Esophagus muscularis mucosa (tissue), 4 donors: ENCODE results near the gene ENO3. TPM values are rescaled to one million over a fixed set of nuclear protein-coding genes. Genes with fewer than 3 reads are reported as not detected.

Experiments used
- DNase-seq: peaks from one replicate; pipeline ENCODE4 v3.0.0-alpha.2; 2017; ENCODE audit errors: extremely low spot score
- H3K27ac ChIP-seq, 4 donors: fragments of 200-600 bp; sonication (generic); replicated peaks in 1 of 4; 1 replicate in 3 of 4; 2 replicates in 1 of 4; pipeline ENCODE4 v1.5.1; 2016 to 2019; ENCODE audit warnings: mild to moderate bottlenecking in 1 of 4
- H3K27me3 ChIP-seq, 4 donors: fragments of 200-600 bp; sonication (generic); one replicate each; pipeline versions ENCODE4 v1.5.1 to v1.6.0; 2016 to 2019
- H3K36me3 ChIP-seq, 4 donors: fragments of 200-600 bp; sonication (generic); one replicate each; pipeline ENCODE4 v1.5.1; 2016 to 2019
- H3K4me1 ChIP-seq, 4 donors: fragments of 200-600 bp; sonication (generic); one replicate each; pipeline ENCODE4 v1.5.1; 2016 to 2019
- H3K4me3 ChIP-seq, 4 donors: fragments of 200-600 bp; sonication (generic); 1 replicate in 2 of 4; 2 replicates in 2 of 4; pipeline ENCODE4 v1.5.1; 2016 to 2019; ENCODE audit warnings: mild to moderate bottlenecking in 4 of 4, moderate library complexity in 1 of 4
- H3K9me3 ChIP-seq, 4 donors: fragments of 200-600 bp; sonication (generic); 1 replicate in 3 of 4; 2 replicates in 1 of 4; pipeline ENCODE4 v1.5.1; 2016 to 2019
- CTCF ChIP-seq, 3 experiments: fragments of 200-600 bp in 2 of 3; fragments of 450-650 bp in 1 of 3; sonication (generic) in 2 of 3; IDR thresholded peaks; one replicate each; pipeline ENCODE4 v1.5.1; 2017 to 2019; ENCODE audit warnings: antibody characterized with exemption in 3 of 3, mild to moderate bottlenecking in 2 of 3, moderate library complexity in 1 of 3
- EP300 ChIP-seq: sonication (generic); formaldehyde crosslinking; IDR thresholded peaks from one replicate; pipeline ENCODE4 v1.6.1; 2017; ENCODE audit warnings: antibody characterized with exemption
- POLR2A ChIP-seq: fragments of 450-650 bp; IDR thresholded peaks from one replicate; pipeline ENCODE4 v1.6.1; 2017; ENCODE audit warnings: antibody characterized with exemption, moderate library complexity, mild to moderate bottlenecking, low read depth
- POLR2AphosphoS5 ChIP-seq, 2 donors: sonication (generic); formaldehyde crosslinking; IDR thresholded peaks; one replicate each; pipeline ENCODE4 v1.6.1; 2017; ENCODE audit warnings: antibody characterized with exemption in 2 of 2
- WGBS: methylation state at CpG from one replicate; pipeline ENCODE4 v1.1.5; 2018; 5-methylcytosine and 5-hydroxymethylcytosine counted together
- intact Hi-C: fragments of 100-400 bp; cut with DNase I; formaldehyde crosslinking; loops from one replicate; pipeline ENCODE4 v1.15.1; 2023
- total RNA-seq, 4 donors: library from RNA; depleted of rRNA; stranded (reverse); fragments of >200 nt; gene quantifications; one replicate each; pipeline versions ENCODE4 v1.1.0 to v1.2.1, GENCODE V29; 2016

ENO3 gene
- total RNA-seq, 4 donors from 2014 or later: 1.2 to 7.2 (median 2.1) TPM

- 64% methylated on average over 5 of the region's 5 CpGs for WGBS
- TF ChIP-seq POLR2AphosphoS5 (IDR thresholded peaks at IDR 0.05) (no peak), EP300 (no peak), POLR2A (no peak), CTCF (IDR thresholded peaks at IDR 0.05) (no peak)
- no peak for DNase-seq
- Histone ChIP-seq H3K4me1 (peaks cover 12 to 31% (median 23%) of the 10 kb centered on the region in 4 donors), H3K27me3 (no peaks in the 10 kb centered on the region), H3K27ac (no peak overlapping the region), H3K4me3 (no peak overlapping the region), H3K9me3 (no peaks in the 10 kb centered on the region), H3K36me3 (peaks cover 29 to 85% (median 76%) of the 10 kb centered on the region in 4 donors)
- intact Hi-C loops: no loop called here
Measured at GRCh38 chr17:4982305-4982704, 31.4 kb downstream of the ENO3 start.

- DNase-seq: no peak
- TF ChIP-seq EP300 (no peak), POLR2AphosphoS5 (IDR thresholded peaks at IDR 0.05) (no peak), CTCF (IDR thresholded peaks at IDR 0.05) (no peak), POLR2A (no peak)
- peak overlapping the region; percentile 80 to 96 (median 84) for H3K4me3 ChIP-seq
- WGBS: 45% methylated on average over 5 of the region's 5 CpGs
- H3K4me1 ChIP-seq: peaks cover 22 to 35% (median 32%) of the 10 kb centered on the region in 4 donors
- H3K9me3 ChIP-seq: no peaks in the 10 kb centered on the region
- no peaks in the 10 kb centered on the region for H3K27me3 ChIP-seq
- intact Hi-C loops: loop anchor here (5.0 kb wide), 2 partner anchors 49 to 79 kb away; no protein-coding TSS in a partner anchor
- H3K36me3 ChIP-seq: peaks cover 3 to 46% (median 37%) of the 10 kb centered on the region in 4 donors
- peak overlapping the region; percentile 90 to 98 (median 92) for H3K27ac ChIP-seq
Measured at GRCh38 chr17:4986403-4986802, 35.5 kb downstream of the ENO3 start.

- Histone ChIP-seq H3K27me3 (no peaks in the 10 kb centered on the region), H3K4me3 (peak within 1 kb of the TSS; percentile 80 to 96 (median 84)), H3K4me1 (peaks cover 22 to 34% (median 32%) of the 10 kb centered on the region in 4 donors), H3K36me3 (peaks cover 0 to 39% (median 31%) of the 10 kb centered on the region in 4 donors), H3K9me3 (no peaks in the 10 kb centered on the region), H3K27ac (peak within 1 kb of the TSS; percentile 90 to 98 (median 92))
- 0% methylated on average over 26 of the region's 78 CpGs for WGBS
- TF ChIP-seq CTCF (IDR thresholded peaks at IDR 0.05): peak; percentile 78 to 88 (median 83)
- peak; percentile 83 to 90 for TF ChIP-seq POLR2AphosphoS5 (IDR thresholded peaks at IDR 0.05)
- peak; percentile 80 for TF ChIP-seq POLR2A
- no peak for TF ChIP-seq EP300
- intact Hi-C loops: loop anchor here (5.0 kb wide), 2 partner anchors 50 to 80 kb away; no protein-coding TSS in a partner anchor
- peak; percentile 97 for DNase-seq
Measured at GRCh38 chr17:4986951-4987766, 36.2 kb downstream of the ENO3 start, which contains the start of gene CAMTA2. CAMTA2 (minus strand) TSS chr17:4987675; CDS start chr17:4986222, 1,453 bp downstream.

DNA sequence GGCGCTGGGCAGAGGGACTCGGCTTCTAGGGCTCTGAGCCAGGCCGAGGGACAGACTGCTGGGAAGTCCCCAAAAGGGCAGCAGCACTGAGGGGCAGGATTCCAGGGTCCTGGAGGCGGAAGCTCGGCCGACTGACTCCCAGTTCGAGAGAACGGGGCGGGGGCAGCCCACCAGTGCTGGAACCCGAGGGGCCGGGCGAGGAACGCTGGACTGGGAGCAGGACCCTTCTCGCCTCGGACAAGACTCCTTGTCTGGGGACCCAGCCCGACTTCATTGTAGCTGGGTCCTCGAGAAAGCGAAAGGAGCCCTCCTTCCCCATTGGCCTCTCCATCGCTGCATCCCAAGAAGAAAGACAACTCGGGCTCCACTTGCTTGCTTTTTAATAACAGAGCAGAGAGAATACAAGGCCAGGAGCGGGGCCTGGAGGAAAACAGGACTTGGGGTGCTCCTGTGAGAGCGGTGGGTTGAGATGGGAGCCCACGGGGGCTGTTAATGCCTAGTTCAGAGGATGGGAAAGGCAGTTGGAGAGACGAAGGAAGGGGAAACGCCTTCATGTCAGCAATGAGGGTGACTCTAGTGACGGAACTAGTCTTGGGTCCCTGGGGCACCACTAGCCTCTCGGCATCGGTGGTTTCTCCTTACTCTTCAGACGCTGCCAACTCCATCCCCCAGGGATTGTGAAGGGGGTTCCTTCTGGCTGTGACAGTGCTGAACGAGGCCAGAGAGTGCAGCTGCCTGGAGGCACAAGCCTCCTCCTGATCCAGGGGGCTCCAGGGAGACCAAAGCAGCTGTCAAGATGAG is 37.0 kb downstream of the ENO3 start:
- H3K27ac ChIP-seq: peak overlapping the region; percentile 90 to 98 (median 92)
- H3K4me1 ChIP-seq: peaks cover 22 to 34% (median 32%) of the 10 kb centered on the region in 4 donors
- no peaks in the 10 kb centered on the region for H3K9me3 ChIP-seq
- H3K4me3 ChIP-seq: peak overlapping the region; percentile 80 to 96 (median 84)
- H3K27me3 ChIP-seq: no peaks in the 10 kb centered on the region
- peaks cover 0 to 31% (median 22%) of the 10 kb centered on the region in 4 donors for H3K36me3 ChIP-seq
- DNase-seq: no peak
- TF ChIP-seq EP300 (no peak), POLR2A (no peak), POLR2AphosphoS5 (IDR thresholded peaks at IDR 0.05) (no peak), CTCF (IDR thresholded peaks at IDR 0.05) (no peak)
- 1% methylated on average over 28 of the region's 30 CpGs for WGBS
- intact Hi-C loops: loop anchor here (5.0 kb wide), 2 partner anchors 51 to 81 kb away; no protein-coding TSS in a partner anchor
